Common myeloid progenitor, CD34-positive (primary cell): ENCODE measurements around the gene REST.
"Not testable (repeated sequence)": the region's sequence is repeated elsewhere in the genome, so short reads cannot be mapped to it uniquely, and the experiment has no call there.

ENCODE experiments used
- CTCF ChIA-PET: fragments of 350-600 bp; sonication (Branson Sonifier 250); formaldehyde crosslinking; loops from one replicate; lab custom pipeline; 2021; ENCODE audit warnings: antibody characterized with exemption; lab: Charles Lee
- POLR2A ChIA-PET: fragments of 350-600 bp; sonication (Branson Sonifier 250); formaldehyde crosslinking; loops from one replicate; lab custom pipeline; 2021; ENCODE audit warnings: antibody characterized with exemption; lab: Charles Lee
- DNase-seq, 3 donors: peaks; one replicate each; pipeline versions ENCODE4 v3.0.0 to v3.0.0-alpha.2; 2013
- H3K27ac ChIP-seq, 2 experiments: 1 replicate in 1 of 2; 2 replicates in 1 of 2; pipeline ENCODE4 v1.7.0; 2013; ENCODE audit warnings: inconsistent platforms in 2 of 2, low read length in 2 of 2, mild to moderate bottlenecking in 2 of 2, low read depth in 1 of 2, moderate library complexity in 1 of 2; ENCODE audit not compliant: severe bottlenecking in 2 of 2, insufficient read depth in 1 of 2, poor library complexity in 1 of 2
- H3K27me3 ChIP-seq, 5 experiments: replicated peaks in 2 of 5; 1 replicate in 3 of 5; 2 replicates in 2 of 5; pipeline versions ENCODE4 v1.6.1 to v1.7.0; 2013; ENCODE audit warnings: low read length in 4 of 5, mild to moderate bottlenecking in 2 of 5, moderate library complexity in 2 of 5, inconsistent platforms in 1 of 5; ENCODE audit not compliant: insufficient read depth in 5 of 5, control insufficient read depth in 4 of 5
- H3K36me3 ChIP-seq, 4 experiments: 1 replicate in 2 of 4; 2 replicates in 2 of 4; pipeline versions ENCODE4 v1.6.1 to v1.7.0; 2013; ENCODE audit warnings: low read length in 3 of 4, control low read depth in 1 of 4, mild to moderate bottlenecking in 1 of 4; ENCODE audit not compliant: control insufficient read depth in 4 of 4, insufficient read depth in 4 of 4
- H3K4me1 ChIP-seq, 4 experiments: 1 replicate in 3 of 4; 2 replicates in 1 of 4; pipeline versions ENCODE4 v1.6.1 to v1.7.1; 2013; ENCODE audit warnings: low read length in 3 of 4, mild to moderate bottlenecking in 3 of 4, control low read depth in 1 of 4, inconsistent platforms in 1 of 4, moderate library complexity in 1 of 4; ENCODE audit not compliant: control insufficient read depth in 4 of 4, insufficient read depth in 4 of 4; ENCODE audit errors: control extremely low read depth in 1 of 4
- H3K4me3 ChIP-seq, 7 experiments: 1 replicate in 4 of 7; 2 replicates in 3 of 7; pipeline versions ENCODE4 v1.5.1 to v1.7.0; 2013; ENCODE audit warnings: mild to moderate bottlenecking in 7 of 7, low read length in 6 of 7, moderate library complexity in 6 of 7, inconsistent platforms in 2 of 7, low read depth in 2 of 7, control low read depth in 1 of 7; ENCODE audit not compliant: insufficient read depth in 4 of 7, control insufficient read depth in 1 of 7; ENCODE audit errors: extremely low read depth in 1 of 7
- H3K9me3 ChIP-seq, 5 experiments: 1 replicate in 4 of 5; 2 replicates in 1 of 5; pipeline versions ENCODE4 v1.6.1 to v1.7.1; 2013; ENCODE audit warnings: low read length in 4 of 5, mild to moderate bottlenecking in 2 of 5, inconsistent platforms in 1 of 5, low read depth in 1 of 5, moderate library complexity in 1 of 5; ENCODE audit not compliant: control insufficient read depth in 4 of 5, insufficient read depth in 2 of 5; ENCODE audit errors: control extremely low read depth in 1 of 5
- WGBS: methylation state at CpG from one replicate; pipeline ENCODE4 v1.1.5; 2013; ENCODE audit not compliant: insufficient coverage; 5-methylcytosine and 5-hydroxymethylcytosine counted together

Gene REST

GRCh38 chr4:56908206-56909085 lies 746 bp downstream of the REST start:
- H3K9me3 ChIP-seq: no peaks in the 10 kb centered on the region
- peak overlapping the region; percentile 82 to 95 for H3K27ac ChIP-seq
- CTCF ChIA-PET: interaction anchor here (0.8 to 1.9 kb wide), 7 partner anchors 10 to 485 kb away, joined by 3 to 6 read pairs (median 3); no protein-coding TSS in a partner anchor
- WGBS: under 1% methylated on average over 76 of the region's 110 CpGs
- POLR2A ChIA-PET: interaction anchor here (0.9 to 2.8 kb wide), 4 partner anchors 9 to 356 kb away, joined by 3 to 7 read pairs (median 4); partner anchors contain the start of gene NOA1
- H3K36me3 ChIP-seq: peaks cover 4 to 16% (median 10%) of the 10 kb centered on the region in 4 experiments
- DNase-seq: peak; percentile 82 to 93 (median 87)
- peak overlapping the region; percentile 87 to 98 (median 92) for H3K4me3 ChIP-seq
- no peaks in the 10 kb centered on the region for H3K27me3 ChIP-seq
- peaks cover 18 to 40% (median 33%) of the 10 kb centered on the region in 4 experiments for H3K4me1 ChIP-seq

- Histone ChIP-seq H3K4me1 (peaks cover 18 to 41% (median 33%) of the 10 kb centered on the region in 4 experiments), H3K27ac (peak overlapping the region; percentile 82 to 95), H3K9me3 (no peaks in the 10 kb centered on the region), H3K36me3 (peaks cover 5 to 19% (median 13%) of the 10 kb centered on the region in 4 experiments), H3K4me3 (peak overlapping the region; percentile 87 to 98 (median 92)), H3K27me3 (no peaks in the 10 kb centered on the region)
- under 1% methylated on average over 31 of the region's 41 CpGs for WGBS
- CTCF ChIA-PET: interaction anchor here (0.8 to 1.9 kb wide), 5 partner anchors 11 to 80 kb away, joined by 3 to 6 read pairs (median 3); no protein-coding TSS in a partner anchor
- DNase-seq: peak; percentile 52 to 74 (median 65)
- POLR2A ChIA-PET: interaction anchor here (0.6 to 2.8 kb wide), 2 partner anchors 39 to 68 kb away, joined by 3 to 7 read pairs; partner anchors contain the start of gene NOA1
Observed at GRCh38 chr4:56909086-56909894, 1.6 kb downstream of the REST start.

GRCh38 chr4:56910172-56910967 lies 2.7 kb downstream of the REST start:
- POLR2A ChIA-PET: interaction anchor here (0.6 kb wide), 1 partner anchor 32 kb away, joined by 3 read pairs; no protein-coding TSS in a partner anchor
- peaks cover 18 to 44% (median 33%) of the 10 kb centered on the region in 4 experiments for H3K4me1 ChIP-seq
- H3K36me3 ChIP-seq: peaks cover 5 to 24% (median 15%) of the 10 kb centered on the region in 4 experiments
- peak overlapping the region in 6 of 7 experiments; percentile 89 to 98 (median 93) for H3K4me3 ChIP-seq
- CTCF ChIA-PET: interaction anchor here (1.2 kb wide), 1 partner anchor 51 kb away, joined by 4 read pairs; no protein-coding TSS in a partner anchor
- peak overlapping the region; percentile 82 to 95 for H3K27ac ChIP-seq
- no peak for DNase-seq
- H3K27me3 ChIP-seq: no peaks in the 10 kb centered on the region
- no peaks in the 10 kb centered on the region for H3K9me3 ChIP-seq
- WGBS: 76% methylated on average over 6 of the region's 6 CpGs

- POLR2A ChIA-PET: no interaction called here
- 100% methylated on average over 1 of the region's 3 CpGs for WGBS
- Histone ChIP-seq H3K27ac (no peak overlapping the region), H3K36me3 (peaks cover 9 to 55% (median 25%) of the 10 kb centered on the region in 4 experiments), H3K27me3 (no peaks in the 10 kb centered on the region), H3K4me3 (no peak overlapping the region), H3K9me3 (no peaks in the 10 kb centered on the region), H3K4me1 (peaks cover 18 to 36% (median 24%) of the 10 kb centered on the region in 4 experiments)
- no peak for DNase-seq
- CTCF ChIA-PET: interaction anchor here (1.1 kb wide), 2 partner anchors 47 to 64 kb away, joined by 3 read pairs; partner anchors contain the start of gene POLR2B
Observed at GRCh38 chr4:56914336-56914735, 6.6 kb downstream of the REST start.

- H3K4me3 ChIP-seq, DNase-seq, H3K9me3 ChIP-seq, POLR2A ChIA-PET, H3K27me3 ChIP-seq, H3K27ac ChIP-seq: not testable (repeated sequence)
- H3K4me1 ChIP-seq: peaks cover 14 to 32% (median 21%) of the 10 kb centered on the region in 4 experiments
- H3K36me3 ChIP-seq: peaks cover 12 to 61% (median 26%) of the 10 kb centered on the region in 4 experiments
- CTCF ChIA-PET: interaction anchor here (1.1 kb wide), 2 partner anchors 48 to 63 kb away, joined by 3 read pairs; partner anchors contain the start of gene POLR2B
- WGBS: 92% methylated on average over 7 of the region's 12 CpGs
Observed at GRCh38 chr4:56914977-56915376, 7.3 kb downstream of the REST start.

GRCh38 chr4:56927196-56927595 lies 19.5 kb downstream of the REST start:
- Histone ChIP-seq H3K4me1 (no peaks in the 10 kb centered on the region), H3K36me3 (peaks cover 37 to 69% (median 50%) of the 10 kb centered on the region in 4 experiments), H3K9me3 (no peaks in the 10 kb centered on the region), H3K27ac (no peak overlapping the region), H3K27me3 (no peaks in the 10 kb centered on the region), H3K4me3 (no peak overlapping the region)
- no peak for DNase-seq
- CTCF ChIA-PET: interaction anchor here (1.2 kb wide), 1 partner anchor 14 kb away, joined by 3 read pairs; no protein-coding TSS in a partner anchor
- WGBS: 100% methylated on average over 1 of the region's 2 CpGs
- POLR2A ChIA-PET: no interaction called here
